NCI-H2107 treated with DMSO at 0.1 percent for 48 hours (cell line): ENCODE data around the gene DSCAM.
A peak's percentile ranks its signal among the peaks of the same experiment; 100 is the strongest.

Experiments
- DNase-seq: peaks from one replicate; lab custom pipeline; 2025; ENCODE audit not compliant: unreplicated experiment; lab: John Stamatoyannopoulos, UW

DSCAM gene

DNA sequence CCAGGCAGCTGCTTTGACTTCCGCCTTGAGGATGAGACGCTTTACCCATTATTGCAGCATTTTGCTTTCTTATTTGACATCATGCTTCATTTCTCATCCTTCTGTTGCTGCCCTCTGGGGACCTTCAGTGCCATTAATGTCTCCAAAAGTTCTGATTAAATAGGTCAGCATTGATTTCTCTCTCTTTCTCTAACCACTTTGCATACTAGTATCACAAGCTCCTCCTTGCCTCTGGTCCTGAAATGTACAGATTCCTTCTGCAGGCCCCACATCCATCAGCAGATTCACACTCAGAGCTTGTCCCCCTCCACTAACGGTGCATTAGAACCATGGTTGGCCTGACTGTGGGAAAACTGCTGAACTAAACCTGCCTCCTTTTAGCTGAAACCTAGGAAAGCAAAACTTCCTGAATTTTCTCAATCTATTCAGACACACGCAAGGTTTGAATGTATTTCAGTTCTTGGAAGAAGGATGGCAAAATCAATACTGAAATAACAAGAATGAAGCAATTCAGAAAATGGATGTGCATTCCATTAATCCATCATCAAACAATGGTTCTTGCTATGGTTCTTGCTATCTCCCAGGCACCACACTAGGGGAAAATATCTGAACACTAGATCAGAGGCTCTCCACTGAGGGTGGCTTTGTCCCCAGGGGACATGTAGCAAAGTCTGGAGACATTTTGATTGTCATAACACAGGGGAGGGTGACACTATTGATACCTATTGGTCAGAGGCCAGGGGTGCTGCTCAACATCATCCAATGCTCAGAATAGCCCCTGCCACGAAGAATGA lies 825.2 kb downstream of the DSCAM start:
- DNase-seq: no peak

DNA sequence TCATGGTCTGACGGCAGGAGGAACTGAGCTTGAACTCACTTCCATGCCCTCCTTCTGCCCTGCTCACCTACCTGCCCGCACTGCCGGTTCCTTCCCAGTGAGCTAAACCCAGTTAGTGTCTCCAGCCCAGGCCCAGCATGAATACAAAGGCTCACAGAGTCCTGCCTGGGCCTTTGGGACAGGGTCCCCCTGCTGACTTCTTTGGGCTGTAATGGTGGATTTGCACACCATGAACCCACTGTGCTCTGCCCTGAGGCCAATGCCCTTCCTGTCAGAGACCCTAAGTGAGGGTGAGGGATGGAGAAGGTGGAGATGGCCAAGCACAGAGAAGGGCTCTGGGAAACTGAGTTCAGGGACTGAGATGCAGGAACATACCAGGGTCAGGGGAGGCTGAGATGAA lies 826.3 kb downstream of the DSCAM start:
- no peak for DNase-seq

DNA sequence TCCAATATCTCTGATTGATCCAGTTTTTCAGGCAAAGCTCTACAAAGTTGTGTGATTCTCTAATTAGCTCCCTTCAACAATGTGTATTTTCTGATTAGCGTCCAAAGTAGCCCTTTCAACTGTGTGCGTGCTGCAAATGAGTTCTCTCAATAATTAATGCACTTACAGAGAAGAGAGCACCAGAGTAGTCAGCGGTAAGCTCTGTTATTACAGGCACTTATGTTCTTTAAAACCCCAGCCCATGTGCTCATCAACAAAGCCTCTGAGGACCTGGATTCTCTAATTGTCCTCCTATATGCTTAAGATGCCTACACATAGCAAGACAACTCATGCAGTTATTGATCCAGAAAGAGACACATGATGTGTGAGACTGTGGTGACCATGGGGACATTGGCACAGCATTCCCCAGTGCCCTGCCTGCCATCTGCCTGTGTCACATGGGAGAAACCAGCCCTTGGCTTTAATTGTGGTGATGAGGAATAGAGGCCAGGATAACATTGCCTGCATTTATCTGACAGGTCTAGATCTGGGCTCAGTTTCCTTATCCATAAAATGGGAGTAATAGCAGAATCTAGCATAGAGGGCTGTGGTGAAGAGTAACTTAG lies 828.0 kb downstream of the DSCAM start:
- DNase-seq: peak; percentile 14

DNA sequence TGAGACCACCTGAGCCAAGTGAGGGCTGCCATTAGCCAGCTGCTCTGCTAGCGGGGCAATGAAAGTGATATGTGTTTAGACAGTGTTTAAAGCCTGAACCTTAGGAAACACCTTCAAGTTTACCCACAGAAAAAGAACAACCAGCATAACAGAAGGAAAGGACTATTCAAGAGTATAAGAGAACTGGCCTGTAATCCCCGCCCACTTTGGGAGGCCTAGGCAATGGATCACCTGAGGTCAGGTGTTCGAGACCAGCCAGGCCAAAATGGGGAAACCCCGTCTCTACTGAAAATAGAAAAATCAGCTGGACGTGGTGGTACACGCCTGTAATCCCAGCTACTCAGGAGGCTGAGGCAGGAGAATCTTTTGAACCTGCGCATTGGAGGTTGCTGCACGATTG lies 830.3 kb downstream of the DSCAM start:
- DNase-seq: no peak

DNA sequence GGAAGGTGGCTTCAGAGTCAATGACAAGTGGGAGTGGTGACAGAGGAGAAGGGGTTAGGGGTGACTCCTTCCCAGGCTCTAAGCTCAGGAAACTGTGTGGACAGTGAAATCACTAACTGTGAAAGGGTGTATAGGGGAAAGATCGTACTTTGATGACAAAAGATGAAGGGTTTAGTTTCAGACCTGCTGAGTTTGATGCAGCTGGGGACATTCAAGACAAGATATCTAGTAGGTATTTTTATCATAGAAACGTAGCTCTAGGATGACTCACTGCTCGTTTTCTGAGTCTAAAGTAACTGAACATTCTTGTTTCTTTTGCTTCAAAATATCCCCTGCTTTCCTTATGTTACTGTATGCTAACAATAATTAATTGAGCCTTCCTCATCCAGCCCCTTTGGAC lies 830.7 kb downstream of the DSCAM start:
- no peak for DNase-seq

DNA sequence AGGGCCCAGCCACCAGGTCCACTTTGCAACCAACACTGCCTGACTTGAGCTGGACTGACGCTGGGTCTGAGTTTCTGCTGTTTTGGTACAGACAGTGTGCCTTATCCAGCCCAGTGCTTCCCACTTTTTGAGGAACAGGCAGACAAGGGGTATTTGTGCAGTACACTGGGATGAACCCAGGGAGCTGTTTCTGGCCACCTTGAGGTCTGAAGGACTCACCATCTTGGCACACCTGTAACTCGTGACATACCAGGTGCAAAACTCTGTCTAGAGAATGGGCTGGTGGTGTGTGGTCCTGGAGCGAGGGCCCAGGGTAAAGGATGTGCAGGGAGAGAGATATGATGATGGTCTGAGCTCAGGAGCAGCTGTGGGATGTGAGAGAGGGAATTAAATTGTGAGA lies 831.1 kb downstream of the DSCAM start:
- DNase-seq: no peak

DNA sequence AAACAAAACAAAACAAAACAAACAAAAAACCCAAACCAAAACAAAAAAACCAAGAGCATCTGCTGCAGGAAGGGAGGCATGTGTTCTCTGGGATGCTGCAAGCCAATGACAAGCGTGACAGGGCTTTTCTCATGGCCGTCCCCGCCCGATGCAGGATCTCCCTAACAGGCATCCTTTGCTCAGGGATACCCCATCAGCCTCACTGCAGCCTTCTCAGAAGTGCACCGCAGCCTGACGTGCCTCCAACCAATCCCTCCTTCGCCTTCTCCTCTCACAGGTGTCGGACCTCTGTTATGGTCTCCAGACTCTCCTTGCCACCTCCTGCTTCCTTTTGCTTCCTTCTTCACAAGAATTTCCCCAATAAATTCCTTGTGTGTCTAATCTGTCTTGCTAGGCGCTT lies 832.6 kb downstream of the DSCAM start:
- DNase-seq: no peak

DNA sequence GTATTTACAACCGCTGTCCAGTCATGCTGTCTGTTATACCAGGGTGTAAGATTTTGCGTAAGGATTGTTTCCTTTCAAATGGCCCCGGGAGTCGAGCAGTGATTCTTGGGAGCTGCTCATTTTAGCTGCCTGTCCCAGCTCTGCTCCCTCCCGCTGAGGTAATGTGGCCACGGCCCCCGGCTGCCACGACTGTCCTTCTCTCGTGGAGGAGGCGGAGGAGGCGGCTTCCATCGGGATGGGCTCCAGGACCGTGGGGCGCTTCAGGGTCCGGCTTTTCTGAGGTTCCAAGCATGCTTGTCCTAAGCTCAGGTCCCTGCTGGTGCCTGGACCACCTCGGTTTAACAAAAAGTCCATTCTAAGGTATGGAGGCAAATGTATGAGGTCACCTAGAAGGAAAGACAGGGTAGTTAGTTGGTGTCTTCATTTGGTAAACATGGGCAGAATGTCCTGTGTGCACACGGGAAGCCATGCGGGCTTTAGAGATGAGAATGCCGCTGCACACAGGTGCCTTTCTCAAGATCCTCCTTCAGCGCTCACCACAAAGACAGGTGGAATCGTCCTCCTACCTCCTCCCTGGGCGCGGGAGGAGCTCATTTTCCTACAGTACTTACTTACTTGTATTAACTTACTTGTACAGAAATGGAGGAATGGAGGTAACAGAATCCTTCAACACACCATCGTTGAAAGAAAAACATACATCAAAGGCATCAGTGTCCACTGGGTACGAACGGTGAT lies 833.8 kb downstream of the DSCAM start:
- DNase-seq: no peak

DNA sequence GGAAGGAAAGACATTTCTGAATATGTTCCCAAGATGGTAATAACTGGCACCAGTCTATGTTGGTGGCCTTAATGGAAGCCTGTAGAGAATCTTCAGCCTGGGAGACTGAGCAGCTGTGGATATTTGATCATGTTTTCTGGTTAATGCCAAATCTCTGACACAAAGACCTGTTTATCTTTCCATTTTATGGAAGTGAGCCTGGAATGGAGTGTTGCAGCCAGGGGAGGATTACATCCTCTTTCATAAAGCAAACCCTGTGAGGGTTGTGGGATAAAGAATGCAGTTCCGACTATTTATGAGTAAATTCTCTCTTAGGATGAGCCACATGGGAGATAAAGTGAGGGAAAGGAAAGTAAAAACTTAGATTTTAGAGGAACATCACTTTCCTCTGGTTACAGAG lies 835.6 kb downstream of the DSCAM start:
- DNase-seq: no peak

DNA sequence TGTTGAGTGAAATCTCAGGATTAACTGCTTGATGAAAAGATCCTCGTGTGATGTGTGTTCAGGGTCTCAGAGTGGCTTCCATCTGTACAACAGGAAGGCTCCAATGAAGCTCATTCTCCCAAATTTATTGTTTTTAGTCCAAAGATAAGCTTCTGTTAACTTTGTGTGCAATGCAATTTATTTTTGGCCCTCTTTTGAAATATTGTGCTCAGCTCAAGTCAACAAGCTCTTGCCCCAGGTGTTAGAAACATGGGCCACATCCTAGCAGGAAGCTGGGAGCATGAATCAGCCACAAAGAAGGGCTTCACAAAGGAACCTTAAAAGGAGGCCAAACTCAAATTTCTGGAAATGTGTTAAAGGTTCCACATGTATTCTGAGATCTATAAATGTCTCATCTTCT lies 844.0 kb downstream of the DSCAM start:
- DNase-seq: no peak

DNA sequence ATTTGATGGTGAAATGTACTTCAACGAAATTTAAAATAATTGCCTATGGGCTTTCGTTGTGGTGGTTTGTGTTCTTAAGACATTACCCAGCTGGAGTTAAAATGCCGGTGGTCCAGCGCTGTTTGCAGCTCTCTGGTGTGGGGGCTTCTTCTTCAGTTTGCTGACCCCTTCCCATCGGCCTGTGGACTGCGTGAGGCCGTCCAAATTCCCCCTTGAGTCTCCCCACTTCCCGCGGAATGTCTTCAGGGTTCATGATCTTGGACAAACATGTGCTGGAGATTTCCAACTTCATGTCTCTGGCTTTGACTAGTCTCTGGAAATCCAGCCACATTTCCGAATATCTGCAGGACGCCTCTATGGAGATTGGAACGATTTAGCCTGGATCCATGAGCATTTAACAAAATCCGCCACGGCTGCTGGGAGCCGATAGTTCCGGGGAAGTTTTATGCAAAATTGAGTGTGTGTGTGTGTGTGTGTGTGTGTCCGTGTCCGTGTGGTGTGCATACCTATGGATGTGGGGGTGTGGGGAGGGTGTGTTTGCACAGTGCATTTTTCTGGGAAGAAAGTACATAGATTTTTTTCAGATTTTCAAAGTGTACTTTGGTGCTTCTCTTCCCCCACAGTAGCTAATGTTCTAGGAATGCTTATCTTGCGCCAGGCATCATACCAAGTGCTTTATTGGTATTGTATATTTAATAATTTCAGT lies 862.5 kb downstream of the DSCAM start:
- no peak for DNase-seq

DNA sequence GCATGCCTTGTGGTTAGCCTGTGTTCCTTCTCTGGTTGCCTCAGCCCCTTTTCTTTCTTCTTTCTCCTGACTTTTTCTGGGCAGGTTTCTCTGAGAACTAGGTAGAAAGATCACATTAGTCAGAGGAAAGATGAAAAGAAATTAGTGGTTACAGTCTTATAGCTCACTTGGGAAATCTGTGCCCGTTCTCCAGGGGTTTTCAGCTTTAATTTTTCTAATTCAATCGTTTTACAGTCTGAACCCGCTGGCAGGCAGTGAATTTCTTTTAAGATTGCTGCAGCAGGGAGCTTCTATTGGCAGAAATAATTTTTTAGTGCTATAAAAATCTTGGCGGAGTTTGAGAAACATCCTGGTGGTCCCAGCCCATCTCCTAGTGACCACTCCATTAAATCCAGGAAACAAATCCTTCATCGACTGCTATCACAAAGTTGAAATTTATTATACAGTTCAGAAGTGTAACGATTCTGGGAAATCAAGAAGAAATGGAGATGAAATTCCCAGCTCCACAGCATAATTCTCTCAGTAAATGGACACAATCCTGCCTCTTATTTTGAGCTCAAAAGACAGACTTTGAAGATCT lies 866.6 kb downstream of the DSCAM start:
- DNase-seq: no peak

DNA sequence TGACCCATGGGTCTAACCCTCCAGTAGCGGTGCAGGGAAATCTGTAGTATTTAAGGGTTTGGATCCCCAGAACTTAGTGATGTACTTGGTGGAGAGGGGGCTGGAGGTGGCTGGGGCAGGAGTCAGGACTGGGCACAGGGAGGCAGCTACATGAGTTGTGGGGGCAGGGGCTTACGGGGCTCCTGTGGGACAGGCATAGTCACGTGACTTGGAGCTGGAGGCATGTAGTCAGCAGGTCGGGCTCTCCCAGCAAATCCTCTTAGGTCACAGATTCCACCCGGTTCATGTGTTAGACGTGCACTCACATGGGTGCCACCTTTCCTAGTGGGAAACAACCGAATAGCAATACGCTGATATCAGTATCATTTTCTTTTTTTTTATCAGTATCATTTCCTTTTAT lies 867.6 kb downstream of the DSCAM start:
- no peak for DNase-seq

DNA sequence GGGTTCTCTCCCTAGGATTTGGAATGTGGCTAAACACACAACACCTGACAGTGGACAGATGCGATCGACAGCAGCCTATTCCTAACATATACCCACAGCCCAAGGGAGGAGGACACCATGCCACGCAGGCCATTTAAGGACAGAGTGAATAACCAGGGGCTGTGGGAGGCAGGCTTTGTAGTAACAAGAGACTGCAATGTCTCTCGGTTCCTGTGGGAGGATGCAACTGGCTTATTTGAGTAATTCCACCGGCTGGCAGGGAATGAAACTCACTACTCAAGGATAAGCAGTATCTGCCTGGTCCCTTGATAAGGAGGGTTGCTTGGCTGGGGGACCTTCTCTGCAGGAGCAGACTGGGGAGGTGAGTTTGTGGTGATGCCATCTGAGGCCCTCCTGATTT lies 870.2 kb downstream of the DSCAM start:
- DNase-seq: no peak

DNA sequence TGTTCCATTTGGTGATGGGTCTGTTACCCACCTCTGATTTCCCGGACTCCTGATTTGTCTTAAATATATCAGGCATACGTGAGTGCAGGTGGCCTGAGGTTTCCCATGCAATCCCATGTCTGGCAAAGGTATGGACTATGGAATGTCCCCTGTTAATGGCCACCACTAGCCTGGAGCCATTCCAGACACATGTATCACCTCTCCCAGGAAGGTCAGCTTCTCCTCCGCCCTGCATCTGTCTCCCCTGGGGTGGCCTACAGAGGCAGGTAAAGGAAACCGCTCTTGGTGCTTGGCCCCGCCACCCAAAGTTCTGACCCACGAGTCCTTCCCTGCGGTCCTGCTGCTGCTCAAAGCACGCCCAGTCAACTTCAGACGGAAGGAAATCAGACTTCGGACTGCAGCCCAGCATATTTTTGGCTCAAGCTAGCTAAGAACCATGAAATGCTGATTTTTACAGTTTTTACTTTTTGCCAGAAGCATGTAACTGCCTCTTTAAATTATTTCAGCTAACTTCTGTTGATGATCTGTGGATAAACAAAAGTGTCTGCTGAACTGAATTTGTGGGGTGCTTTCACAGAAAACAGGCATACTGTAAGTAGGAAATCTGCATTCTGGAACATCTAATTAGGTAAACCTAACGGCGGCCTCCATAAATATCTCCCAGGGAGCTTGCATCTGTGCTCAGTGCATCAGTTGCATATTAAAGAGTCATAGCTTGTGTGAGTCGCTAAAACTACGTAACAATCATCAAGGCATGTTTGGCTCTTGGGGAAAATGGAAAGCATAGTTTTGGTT lies 873.8 kb downstream of the DSCAM start:
- no peak for DNase-seq

DNA sequence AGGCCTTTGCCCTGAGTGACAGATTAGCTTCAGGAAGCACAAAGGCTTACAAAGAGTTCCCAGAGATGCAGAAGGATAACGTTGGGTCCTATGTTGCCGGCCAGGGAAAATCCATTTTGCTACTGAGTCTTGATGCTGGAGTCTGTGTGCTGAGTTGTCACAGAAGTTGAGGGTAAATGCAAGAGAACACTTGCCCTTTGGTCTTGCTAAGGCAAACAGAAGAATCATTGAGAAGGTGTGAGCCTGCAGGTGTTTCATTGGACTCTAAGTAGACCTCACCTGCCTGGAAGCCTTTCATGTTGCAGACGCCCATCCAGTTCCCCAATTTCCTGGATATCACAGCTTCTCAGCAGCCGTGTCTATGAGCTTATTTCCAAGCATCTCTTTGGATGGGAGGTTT lies 874.5 kb downstream of the DSCAM start:
- DNase-seq: no peak

DNA sequence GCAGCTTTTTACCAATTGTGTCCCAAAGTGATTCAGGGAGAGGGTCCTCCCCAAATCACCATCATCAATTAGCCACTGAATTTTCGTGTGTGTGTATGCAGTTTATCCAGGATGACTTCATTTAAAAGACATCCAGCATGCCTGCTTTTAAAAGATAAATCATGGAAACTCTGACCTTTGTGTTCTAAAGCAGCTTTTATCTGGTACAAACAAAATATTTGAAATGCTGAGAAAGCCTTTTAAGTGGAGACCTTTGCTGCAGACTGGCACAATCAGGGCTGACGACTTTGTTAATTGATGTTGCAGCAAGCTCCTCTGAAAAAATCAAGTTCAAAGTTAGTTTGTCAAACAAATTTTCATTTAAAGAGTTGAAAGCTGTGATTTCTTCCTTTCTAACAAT lies 875.0 kb downstream of the DSCAM start:
- no peak for DNase-seq

DNA sequence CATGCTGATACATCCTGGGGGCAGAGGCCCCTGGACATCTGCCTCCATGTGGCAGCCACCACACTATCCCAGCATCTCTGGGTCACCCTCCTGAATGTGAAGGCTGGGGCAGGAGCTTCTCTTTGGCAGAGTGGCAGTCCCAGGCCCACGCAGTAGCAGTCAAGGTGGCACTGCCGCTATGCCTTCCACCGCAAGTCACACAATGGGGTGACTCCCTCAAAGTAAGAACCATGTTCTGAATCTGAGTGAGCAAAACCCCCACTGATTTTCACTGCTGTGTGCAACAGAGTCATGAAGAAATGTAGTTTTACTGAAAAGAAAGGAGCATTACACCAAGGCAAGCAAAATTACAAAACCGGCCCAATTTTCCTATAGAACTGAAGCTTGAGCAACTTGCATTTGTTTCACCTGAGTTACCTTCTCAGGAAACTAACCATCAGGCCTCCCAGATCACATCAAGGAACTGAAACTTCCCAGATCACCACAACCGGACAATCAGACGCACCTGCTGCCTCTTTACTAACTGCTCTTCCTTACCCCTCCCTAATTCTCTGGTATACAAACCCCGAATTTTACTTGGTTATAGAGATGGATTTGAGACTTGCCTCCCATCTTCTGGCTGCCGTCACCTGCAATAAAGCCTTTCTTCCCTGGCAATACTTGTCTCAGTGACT lies 877.1 kb downstream of the DSCAM start:
- DNase-seq: no peak

DNA sequence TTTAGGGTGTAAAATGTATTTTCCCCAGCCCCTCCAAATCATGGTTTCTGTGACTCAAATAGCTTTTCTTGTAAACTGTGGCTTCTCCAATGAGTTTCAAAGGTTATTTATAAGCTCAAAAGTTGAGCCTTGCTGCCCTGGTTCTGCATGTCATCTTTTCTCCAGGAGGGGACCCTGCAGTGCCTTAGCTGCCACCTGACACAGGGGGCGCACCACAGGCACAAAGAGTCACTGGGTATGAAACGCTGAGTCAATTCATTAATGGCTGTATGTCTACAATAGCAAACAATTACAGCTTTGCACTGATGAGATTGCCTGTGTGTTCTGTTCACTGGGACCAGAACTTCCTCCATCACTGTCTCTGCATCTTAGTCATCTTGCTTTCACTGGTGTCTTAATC lies 878.9 kb downstream of the DSCAM start:
- no peak for DNase-seq

DNA sequence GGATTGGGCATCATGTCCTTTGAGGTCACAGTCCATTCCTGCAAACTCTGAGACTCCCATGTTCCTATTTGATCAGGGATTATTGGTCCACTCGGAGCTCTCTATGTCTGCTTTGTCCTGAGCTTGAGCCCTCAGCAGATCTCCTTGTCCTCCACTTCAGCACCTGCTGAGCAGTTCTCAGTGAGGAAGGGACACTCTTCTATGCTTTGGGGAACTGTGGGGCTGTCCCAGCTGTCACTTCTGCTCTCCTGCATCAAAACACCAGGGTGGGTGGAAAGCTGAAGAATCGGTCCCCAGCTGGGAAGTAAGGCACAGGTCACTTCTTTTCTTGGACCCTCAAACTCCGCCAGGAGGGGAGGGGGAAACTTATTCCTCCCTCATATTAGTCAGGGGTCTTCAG lies 880.2 kb downstream of the DSCAM start:
- no peak for DNase-seq
